Mononuclear cell (primary cell): ENCODE data around the gene POLE2. TPM values are rescaled to one million over a fixed set of nuclear protein-coding genes. Genes with fewer than 3 reads are reported as not detected.
"Not testable (repeated sequence)": the region's sequence is repeated elsewhere in the genome, so short reads cannot be mapped to it uniquely, and the experiment has no call there.

Source experiments
- H3K27me3 ChIP-seq: 2 replicates; pipeline ENCODE4 v1.6.0; 2011; ENCODE audit warnings: low read length, control low read depth; ENCODE audit not compliant: insufficient read depth
- H3K4me1 ChIP-seq: 2 replicates; pipeline ENCODE4 v1.5.1; 2011; ENCODE audit warnings: mild to moderate bottlenecking, low read length, control low read depth; ENCODE audit not compliant: insufficient read depth
- H3K4me3 ChIP-seq: 2 replicates; pipeline ENCODE4 v1.5.1; 2011; ENCODE audit warnings: mild to moderate bottlenecking, low read length, moderate library complexity
- H3K9me3 ChIP-seq: 2 replicates; pipeline ENCODE4 v1.5.1; 2011; ENCODE audit warnings: low read depth, mild to moderate bottlenecking, control low read depth, low read length
- total RNA-seq: library from RNA; depleted of rRNA; stranded (reverse); fragments of >200 nt; gene quantifications from one replicate; pipeline ENCODE4 v1.2.3, GENCODE V29; 2012

Gene POLE2
- total RNA-seq, 1 donor = 3.1 TPM

GRCh38 chr14:49634547-49635334, 53.3 kb downstream of the POLE2 start, which contains the start of gene DNAAF2:
Gene DNAAF2 (minus strand): TSS chr14:49635244. CDS start chr14:49635149, 95 bp downstream.
- peak within 1 kb of the TSS; percentile 92 for H3K4me3 ChIP-seq
- H3K9me3 ChIP-seq = no peaks in the 10 kb centered on the region
- H3K27me3 ChIP-seq = no peaks in the 10 kb centered on the region
- H3K4me1 ChIP-seq = peaks cover 43% of the 10 kb centered on the region

- Histone ChIP-seq H3K4me3 (peak overlapping the region; percentile 92), H3K4me1 (peaks cover 43% of the 10 kb centered on the region), H3K9me3 (no peaks in the 10 kb centered on the region), H3K27me3 (no peaks in the 10 kb centered on the region)
Observed at GRCh38 chr14:49633640-49634546, 54.1 kb downstream of the POLE2 start.

- H3K27me3 ChIP-seq = no peaks in the 10 kb centered on the region
- no peaks in the 10 kb centered on the region for H3K9me3 ChIP-seq
- peaks cover 35% of the 10 kb centered on the region for H3K4me1 ChIP-seq
- H3K4me3 ChIP-seq = no peak overlapping the region
Observed at GRCh38 chr14:49623941-49624839, 63.8 kb downstream of the POLE2 start.

- Histone ChIP-seq H3K27me3 (no peaks in the 10 kb centered on the region), H3K4me3 (no peak overlapping the region)
Observed at GRCh38 chr14:49623387-49623786, 64.6 kb downstream of the POLE2 start.

GRCh38 chr14:49622022-49622607, 65.9 kb downstream of the POLE2 start:
- Histone ChIP-seq H3K9me3 (no peaks in the 10 kb centered on the region), H3K4me3 (peak overlapping the region; percentile 98), H3K27me3 (no peaks in the 10 kb centered on the region), H3K4me1 (peaks cover 52% of the 10 kb centered on the region)

More at GRCh38 chr14:49623387-49623786, 64.6 kb downstream of the POLE2 start:
- Histone ChIP-seq H3K4me1 (peaks cover 43% of the 10 kb centered on the region), H3K9me3 (no peaks in the 10 kb centered on the region)

- Histone ChIP-seq H3K4me3 (peak overlapping the region; percentile 98), H3K9me3 (no peaks in the 10 kb centered on the region), H3K27me3 (no peaks in the 10 kb centered on the region), H3K4me1 (peaks cover 52% of the 10 kb centered on the region)
Observed at GRCh38 chr14:49621114-49621881, 66.7 kb downstream of the POLE2 start.

GRCh38 chr14:49620182-49621113, 67.6 kb downstream of the POLE2 start, which contains the start of the genes MGAT2 and RPL36AL:
Gene MGAT2 (plus strand): TSS chr14:49620799. CDS start chr14:49621269, 470 bp downstream.
Gene RPL36AL (minus strand): TSS chr14:49620626. CDS start chr14:49619104, 1,522 bp downstream.
- Histone ChIP-seq H3K27me3 (no peaks in the 10 kb centered on the region), H3K4me3 (peak within 1 kb of the TSS; percentile 98), H3K4me1 (peaks cover 52% of the 10 kb centered on the region), H3K9me3 (no peaks in the 10 kb centered on the region)

GRCh38 chr14:49619730-49620129, 68.3 kb downstream of the POLE2 start:
- peak overlapping the region; percentile 98 for H3K4me3 ChIP-seq
- no peaks in the 10 kb centered on the region for H3K9me3 ChIP-seq
- peaks cover 52% of the 10 kb centered on the region for H3K4me1 ChIP-seq
- H3K27me3 ChIP-seq = no peaks in the 10 kb centered on the region

GRCh38 chr14:49619273-49619672, 68.7 kb downstream of the POLE2 start:
- Histone ChIP-seq H3K4me1 (peaks cover 49% of the 10 kb centered on the region), H3K4me3 (peak overlapping the region; percentile 98)
- H3K27me3 ChIP-seq, H3K9me3 ChIP-seq: not testable (repeated sequence)

- Histone ChIP-seq H3K27me3 (no peaks in the 10 kb centered on the region), H3K4me3 (no peak overlapping the region), H3K9me3 (no peaks in the 10 kb centered on the region), H3K4me1 (peaks cover 39% of the 10 kb centered on the region)
Observed at GRCh38 chr14:49617852-49618519, 70.0 kb downstream of the POLE2 start.

GRCh38 chr14:49615776-49616175, 72.2 kb downstream of the POLE2 start:
- H3K9me3 ChIP-seq = no peaks in the 10 kb centered on the region
- peaks cover 25% of the 10 kb centered on the region for H3K4me1 ChIP-seq
- H3K27me3 ChIP-seq = no peaks in the 10 kb centered on the region
- H3K4me3 ChIP-seq = no peak overlapping the region

GRCh38 chr14:49614196-49614595, 73.8 kb downstream of the POLE2 start:
- Histone ChIP-seq H3K4me3 (no peak overlapping the region), H3K9me3 (no peaks in the 10 kb centered on the region), H3K4me1 (peaks cover 17% of the 10 kb centered on the region), H3K27me3 (no peaks in the 10 kb centered on the region)
